Muscle layer of duodenum (tissue), 2 donors: ENCODE data around the gene HOXC12.

ENCODE experiments used
- H3K27ac ChIP-seq: one replicate; pipeline ENCODE4 v1.7.0; 2013; ENCODE audit warnings: mild to moderate bottlenecking, low read length
- H3K27me3 ChIP-seq: one replicate; pipeline ENCODE4 v1.7.0; 2013; ENCODE audit warnings: low read depth, mild to moderate bottlenecking, control low read depth, low read length
- H3K36me3 ChIP-seq, 2 donors: one replicate each; pipeline ENCODE4 v1.7.0; 2013; ENCODE audit warnings: low read length in 2 of 2, control low read depth in 1 of 2, mild to moderate bottlenecking in 1 of 2; ENCODE audit not compliant: insufficient read depth in 2 of 2, control insufficient read depth in 1 of 2
- H3K4me1 ChIP-seq, 2 donors: one replicate each; pipeline ENCODE4 v1.7.0; 2013; ENCODE audit warnings: low read length in 2 of 2, mild to moderate bottlenecking in 2 of 2, control low read depth in 1 of 2, moderate library complexity in 1 of 2; ENCODE audit not compliant: insufficient read depth in 2 of 2, control insufficient read depth in 1 of 2
- H3K4me3 ChIP-seq, 2 donors: one replicate each; pipeline ENCODE4 v1.7.0; 2013; ENCODE audit warnings: low read length in 2 of 2, low read depth in 1 of 2, mild to moderate bottlenecking in 1 of 2
- H3K9me3 ChIP-seq, 2 donors: one replicate each; pipeline ENCODE4 v1.7.0; 2013; ENCODE audit warnings: low read length in 2 of 2, control low read depth in 1 of 2, mild to moderate bottlenecking in 1 of 2; ENCODE audit not compliant: control insufficient read depth in 1 of 2
- donor health status: healthy.

The HOXC12 gene

GRCh38 chr12:53932915-53933314, 21.8 kb upstream of the HOXC12 start:
- Histone ChIP-seq H3K4me1 (peaks cover 0 to 10% of the 10 kb centered on the region in 2 donors), H3K27me3 (peaks cover 93% of the 10 kb centered on the region), H3K4me3 (no peak overlapping the region), H3K27ac (no peak overlapping the region), H3K36me3 (no peaks in the 10 kb centered on the region), H3K9me3 (peaks cover 0 to 5% of the 10 kb centered on the region in 2 donors)

GRCh38 chr12:53935383-53936341, 19.0 kb upstream of the HOXC12 start:
- peaks cover 0 to 23% of the 10 kb centered on the region in 2 donors for H3K4me1 ChIP-seq
- no peaks in the 10 kb centered on the region for H3K9me3 ChIP-seq
- H3K27me3 ChIP-seq, result peaks cover 85% of the 10 kb centered on the region
- H3K27ac ChIP-seq, result no peak overlapping the region
- no peaks in the 10 kb centered on the region for H3K36me3 ChIP-seq
- peak overlapping the region in 1 of 2 donors; percentile 26 for H3K4me3 ChIP-seq

- Histone ChIP-seq H3K27ac (no peak overlapping the region), H3K4me3 (no peak overlapping the region), H3K4me1 (peaks cover 0 to 23% of the 10 kb centered on the region in 2 donors), H3K36me3 (no peaks in the 10 kb centered on the region), H3K9me3 (no peaks in the 10 kb centered on the region), H3K27me3 (peaks cover 81% of the 10 kb centered on the region)
Observed at GRCh38 chr12:53937099-53937498, 17.6 kb upstream of the HOXC12 start.

GRCh38 chr12:53937596-53938325, 16.9 kb upstream of the HOXC12 start:
- Histone ChIP-seq H3K27me3 (peaks cover 78% of the 10 kb centered on the region), H3K27ac (no peak overlapping the region), H3K4me3 (no peak overlapping the region), H3K9me3 (no peaks in the 10 kb centered on the region), H3K4me1 (peaks cover 0 to 23% of the 10 kb centered on the region in 2 donors), H3K36me3 (no peaks in the 10 kb centered on the region)

GRCh38 chr12:53938326-53939140, 16.2 kb upstream of the HOXC12 start, which contains the start of gene HOXC13:
HOXC13 (plus strand) TSS chr12:53938831; CDS start chr12:53938907, 76 bp downstream.
- Histone ChIP-seq H3K4me3 (no peak within 1 kb of the TSS), H3K4me1 (peaks cover 0 to 23% of the 10 kb centered on the region in 2 donors), H3K36me3 (no peaks in the 10 kb centered on the region), H3K9me3 (no peaks in the 10 kb centered on the region), H3K27me3 (peaks cover 74% of the 10 kb centered on the region), H3K27ac (no peak within 1 kb of the TSS)

GRCh38 chr12:53939141-53940108, 15.3 kb upstream of the HOXC12 start:
- Histone ChIP-seq H3K27ac (no peak overlapping the region), H3K9me3 (no peaks in the 10 kb centered on the region), H3K4me3 (no peak overlapping the region), H3K27me3 (peaks cover 74% of the 10 kb centered on the region), H3K36me3 (no peaks in the 10 kb centered on the region), H3K4me1 (peaks cover 0 to 23% of the 10 kb centered on the region in 2 donors)

- no peaks in the 10 kb centered on the region for H3K36me3 ChIP-seq
- H3K4me1 ChIP-seq, result peaks cover 0 to 21% of the 10 kb centered on the region in 2 donors
- H3K27me3 ChIP-seq, result peaks cover 75% of the 10 kb centered on the region
- no peaks in the 10 kb centered on the region for H3K9me3 ChIP-seq
- no peak overlapping the region for H3K27ac ChIP-seq
- H3K4me3 ChIP-seq, result no peak overlapping the region
Observed at GRCh38 chr12:53940443-53941014, 14.2 kb upstream of the HOXC12 start.

- Histone ChIP-seq H3K4me1 (peaks cover 0 to 18% of the 10 kb centered on the region in 2 donors), H3K4me3 (no peak overlapping the region), H3K27me3 (peaks cover 75% of the 10 kb centered on the region), H3K27ac (no peak overlapping the region), H3K9me3 (no peaks in the 10 kb centered on the region), H3K36me3 (no peaks in the 10 kb centered on the region)
Observed at GRCh38 chr12:53941187-53941586, 13.5 kb upstream of the HOXC12 start.

GRCh38 chr12:53941750-53942149, 13.0 kb upstream of the HOXC12 start:
- no peaks in the 10 kb centered on the region for H3K9me3 ChIP-seq
- peaks cover 75% of the 10 kb centered on the region for H3K27me3 ChIP-seq
- peaks cover 0 to 18% of the 10 kb centered on the region in 2 donors for H3K4me1 ChIP-seq
- no peak overlapping the region for H3K4me3 ChIP-seq
- no peaks in the 10 kb centered on the region for H3K36me3 ChIP-seq
- no peak overlapping the region for H3K27ac ChIP-seq
